HepG2 (cell line): ENCODE measurements around the gene TPST2. TPM values are rescaled to one million over a fixed set of nuclear protein-coding genes. Genes with fewer than 3 reads are reported as not detected.

Experiments used
- ATAC-seq: fragments of 200-7000 bp; cut with Tn5 transposase; 3 replicates; pipeline ENCODE4 v1.9.1; 2020; ENCODE audit warnings: mild to moderate bottlenecking, moderate library complexity
- BruUV-seq: library from RNA; stranded (reverse); fragments of 400-500 nt; replicated peaks from 2 replicates; lab custom pipeline; 2021; lab: Mats Ljungman, UMichigan
- CTCF ChIA-PET: fragments of 300-600 bp; formaldehyde crosslinking; extraction: SDS; loops from one replicate; lab custom pipeline; 2021; ENCODE audit warnings: low total read pairs, inconsistent platforms, low intra/inter-chr PET ratio; lab: Yijun Ruan, JAX
- POLR2A ChIA-PET: fragments of 350-600 bp; sonication (Branson Sonifier 250); formaldehyde crosslinking; loops from one replicate; lab custom pipeline; 2020; ENCODE audit warnings: antibody characterized with exemption, inconsistent platforms; lab: Yijun Ruan, JAX
- DNase-seq: peaks from one replicate; pipeline ENCODE4 v3.0.0-alpha.2; 2015; ENCODE audit warnings: low spot score
- FAIRE-seq: peaks from 3 replicates; lab custom pipeline; 2011; peaks lifted over from hg19 to GRCh38; lab: Jason Lieb, UNC
- H2AFZ ChIP-seq: one replicate; pipeline ENCODE4 v1.6.1; 2011; ENCODE audit warnings: low read length, inconsistent platforms
- H3K27ac ChIP-seq: fragments of 300-600 bp; 3 replicates; pipeline ENCODE4 v1.8.0; 2011; ENCODE audit warnings: mixed run types, mild to moderate bottlenecking, mixed read lengths, low read length, inconsistent platforms; ENCODE audit not compliant: insufficient read depth; ENCODE audit errors: extremely low read length
- H3K27me3 ChIP-seq, 2 experiments: fragments of 200-600 bp in 1 of 2; 2 replicates in 1 of 2; 3 replicates in 1 of 2; pipeline versions ENCODE4 v1.6.0 to v1.8.0; 2011; ENCODE audit warnings: low read length in 2 of 2, mild to moderate bottlenecking in 2 of 2, moderate library complexity in 2 of 2, inconsistent platforms in 1 of 2; ENCODE audit not compliant: insufficient read depth in 2 of 2, control insufficient read depth in 1 of 2
- H3K36me3 ChIP-seq, 2 experiments: fragments of 200-600 bp in 1 of 2; replicated peaks in 1 of 2; 2 replicates in 1 of 2; 3 replicates in 1 of 2; pipeline versions ENCODE4 v1.5.1 to v1.8.0; 2011; ENCODE audit warnings: low read length in 2 of 2, inconsistent platforms in 1 of 2; ENCODE audit not compliant: insufficient read depth in 2 of 2, control insufficient read depth in 1 of 2
- H3K4me1 ChIP-seq: 2 replicates; pipeline ENCODE4 v1.5.1; 2012; ENCODE audit warnings: low read length, inconsistent platforms; ENCODE audit not compliant: insufficient read depth
- H3K4me2 ChIP-seq: 2 replicates; pipeline ENCODE4 v1.6.0; 2011; ENCODE audit warnings: low read depth, low read length, inconsistent platforms
- H3K4me3 ChIP-seq, 3 experiments: fragments of 200-600 bp in 1 of 3; sonication (generic), shearing (Covaris generic) in 1 of 3; replicated peaks in 1 of 3; 2 replicates each; pipeline ENCODE4 v1.5.1; 2011 to 2016; ENCODE audit warnings: low read length in 3 of 3, inconsistent platforms in 2 of 3, low read depth in 2 of 3, mild to moderate bottlenecking in 2 of 3, control low read depth in 1 of 3, mixed read lengths in 1 of 3; ENCODE audit not compliant: insufficient read depth in 1 of 3
- H3K79me2 ChIP-seq: one replicate; pipeline ENCODE4 v1.6.1; 2011; ENCODE audit warnings: low read length, inconsistent platforms; ENCODE audit not compliant: insufficient read depth
- H3K9ac ChIP-seq: 2 replicates; pipeline ENCODE4 v1.6.0; 2011; ENCODE audit warnings: mild to moderate bottlenecking, low read depth, low read length, inconsistent platforms; ENCODE audit not compliant: insufficient read depth
- H3K9me3 ChIP-seq: 2 replicates; pipeline ENCODE4 v1.5.1; 2012; ENCODE audit warnings: mild to moderate bottlenecking, low read length
- H4K20me1 ChIP-seq: 2 replicates; pipeline ENCODE4 v1.6.0; 2011; ENCODE audit warnings: inconsistent platforms, mild to moderate bottlenecking, low read length, moderate library complexity; ENCODE audit not compliant: insufficient read depth
- ARNTL ChIP-seq: sonication (generic); formaldehyde crosslinking; IDR thresholded peaks from 2 replicates; pipeline ENCODE4 v1.4.0; 2020; ENCODE audit warnings: mild to moderate bottlenecking, missing genetic modification reagents
- ELF1 ChIP-seq: sonication (generic); formaldehyde crosslinking; IDR thresholded peaks from 2 replicates; pipeline ENCODE4 v1.4.0; 2020; ENCODE audit warnings: missing genetic modification reagents
- KAT7 ChIP-seq: IDR thresholded peaks from 2 replicates; pipeline ENCODE4 v1.6.1; 2018; ENCODE audit warnings: borderline replicate concordance, missing compliant biosample characterization
- SP4 ChIP-seq: sonication (generic); formaldehyde crosslinking; IDR thresholded peaks from 2 replicates; pipeline ENCODE4 v1.8.1; 2023; ENCODE audit warnings: mild to moderate bottlenecking, missing genetic modification reagents
- TAF1 ChIP-seq: sonication (generic); formaldehyde crosslinking; IDR thresholded peaks from 2 replicates; pipeline ENCODE4 v1.4.0; 2020; ENCODE audit warnings: missing genetic modification reagents
- ZBTB8A ChIP-seq: sonication (generic); formaldehyde crosslinking; IDR thresholded peaks from 2 replicates; pipeline ENCODE4 v1.4.0; 2020; ENCODE audit warnings: mild to moderate bottlenecking, low read depth, missing genetic modification reagents, borderline replicate concordance
- WGBS: methylation state at CpG from one replicate; pipeline ENCODE4 v1.1.6; 2017; ENCODE audit warnings: low lambda C conversion rate; 5-methylcytosine and 5-hydroxymethylcytosine counted together
- in situ Hi-C: cut with HindIII; loops from 2 replicates; pipeline ENCODE4 v1.10.0; 2017; ENCODE audit warnings: low pct_unique_long_range_greater_than_20kb; ENCODE audit not compliant: extremely low pct_ligation_motif_present
- intact Hi-C: fragments of 100-400 bp; cut with micrococcal nuclease; formaldehyde crosslinking; loops from one replicate; pipeline ENCODE4 v1.10.0; 2022; ENCODE audit not compliant: unreplicated experiment
- polyA plus RNA-seq, 8 experiments: library from polyadenylated mRNA; depleted of rRNA in 3 of 8; stranded (reverse) in 7 of 8; unstranded in 1 of 8; fragments of >200 nt; fragmentation: Illumina TruSeq in 4 of 8; extraction: Trizol in 4 of 8; gene quantifications; 2 replicates each; pipeline versions ENCODE4 v1.2.1 to v1.2.3, GENCODE V29; 2011 to 2016; ENCODE audit warnings: low read depth in 4 of 8, missing spikeins in 1 of 8, mixed read lengths in 1 of 8; ENCODE audit not compliant: insufficient read depth in 1 of 8
- total RNA-seq, 5 experiments: library from RNA; depleted of rRNA; stranded (reverse); fragments of >200 nt; fragmentation: Illumina TruSeq; extraction: Trizol; gene quantifications; 2 replicates each; pipeline ENCODE4 v1.2.3, GENCODE V29; 2016; ENCODE audit warnings: low read depth in 1 of 5
- TF ChIP-seq, protein P1 (sequence below): sonication (generic); formaldehyde crosslinking; IDR thresholded peaks from 2 replicates; pipeline ENCODE4 v1.4.0; 2020; ENCODE audit warnings: missing genetic modification reagents
- TF ChIP-seq, protein P2 (sequence below): IDR thresholded peaks from 2 replicates; pipeline ENCODE4 v1.6.1; 2016
- TF ChIP-seq, protein P3 (sequence below): sonication (generic); formaldehyde crosslinking; IDR thresholded peaks from 2 replicates; pipeline ENCODE4 v1.8.0; 2022; ENCODE audit warnings: missing genetic modification reagents, mild to moderate bottlenecking, borderline replicate concordance

TPST2 gene
- total and polyA plus RNA-seq, 2 of the 13 experiments (the other 11 are each of a cell fraction or from before 2014, with no cell fraction given), result 15.2 to 23.8 TPM

DNA sequence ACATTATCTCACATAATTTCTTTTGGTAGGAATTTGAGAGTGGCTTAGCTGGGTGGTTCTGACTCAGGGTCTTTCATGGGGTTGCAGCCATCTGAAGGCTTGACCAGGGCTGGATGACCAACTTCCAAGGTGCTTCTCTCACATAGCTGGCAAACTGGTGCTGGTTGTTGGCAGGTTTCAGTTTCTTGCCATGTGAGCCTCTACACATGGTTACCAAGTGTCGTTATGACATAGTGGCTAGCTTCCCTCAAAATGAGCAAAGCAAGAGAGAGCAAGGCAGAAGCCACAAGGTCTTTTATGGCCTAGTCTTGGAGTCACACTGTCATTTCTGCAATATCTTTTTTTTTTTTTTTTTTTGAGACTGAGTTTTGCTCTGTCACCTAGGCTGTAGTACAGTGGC lies 73.4 kb downstream of the TPST2 start (continued):
- TF ChIP-seq, protein P1, sequence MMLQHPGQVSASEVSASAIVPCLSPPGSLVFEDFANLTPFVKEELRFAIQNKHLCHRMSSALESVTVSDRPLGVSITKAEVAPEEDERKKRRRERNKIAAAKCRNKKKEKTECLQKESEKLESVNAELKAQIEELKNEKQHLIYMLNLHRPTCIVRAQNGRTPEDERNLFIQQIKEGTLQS (CRISPR knock-in tag), result no peak
- no peak for TF ChIP-seq ELF1 (CRISPR knock-in tag)
- TF ChIP-seq, protein P2, sequence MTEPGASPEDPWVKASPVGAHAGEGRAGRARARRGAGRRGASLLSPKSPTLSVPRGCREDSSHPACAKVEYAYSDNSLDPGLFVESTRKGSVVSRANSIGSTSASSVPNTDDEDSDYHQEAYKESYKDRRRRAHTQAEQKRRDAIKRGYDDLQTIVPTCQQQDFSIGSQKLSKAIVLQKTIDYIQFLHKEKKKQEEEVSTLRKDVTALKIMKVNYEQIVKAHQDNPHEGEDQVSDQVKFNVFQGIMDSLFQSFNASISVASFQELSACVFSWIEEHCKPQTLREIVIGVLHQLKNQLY (CRISPR knock-in tag), result no peak
- TF ChIP-seq, all 625 proteins: peak for 0

DNA sequence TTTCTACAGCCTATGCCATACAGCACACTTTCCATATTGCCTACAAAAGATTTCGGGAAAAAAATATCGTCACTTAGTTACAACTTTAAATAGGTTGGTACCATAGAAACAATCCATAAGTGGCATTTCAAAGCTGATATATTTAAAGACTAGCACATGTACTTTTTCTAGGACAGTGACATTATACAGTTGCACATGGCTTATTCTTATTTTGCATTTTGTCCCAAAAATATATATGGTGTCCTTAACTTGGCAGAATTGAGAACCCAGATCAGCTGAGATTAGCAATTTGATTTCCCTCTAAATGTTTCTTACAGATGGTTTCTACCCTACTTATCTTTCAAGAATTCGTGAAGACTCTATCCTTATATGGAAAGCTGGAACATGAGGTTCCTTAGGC lies 74.0 kb downstream of the TPST2 start:
- intact Hi-C loops, result no loop called here
- Histone ChIP-seq H3K9me3 (no peaks in the 10 kb centered on the region), H3K36me3 (no peaks in the 10 kb centered on the region), H3K27me3 (no peaks in the 10 kb centered on the region; a peak in 1 of 5 replicates), H3K4me2 (no peak overlapping the region), H3K79me2 (peaks cover 18% of the 10 kb centered on the region), H4K20me1 (no peaks in the 10 kb centered on the region), H3K4me1 (peaks cover 34% of the 10 kb centered on the region), H3K4me3 (no peak overlapping the region), H3K9ac (no peak overlapping the region), H3K27ac (no peak overlapping the region), H2AFZ (no peak overlapping the region)
- BruUV-seq, result no TSS peak
- no peak for FAIRE-seq
- CTCF ChIA-PET, result no interaction called here
- no peak for DNase-seq
- TF ChIP-seq, protein P3, sequence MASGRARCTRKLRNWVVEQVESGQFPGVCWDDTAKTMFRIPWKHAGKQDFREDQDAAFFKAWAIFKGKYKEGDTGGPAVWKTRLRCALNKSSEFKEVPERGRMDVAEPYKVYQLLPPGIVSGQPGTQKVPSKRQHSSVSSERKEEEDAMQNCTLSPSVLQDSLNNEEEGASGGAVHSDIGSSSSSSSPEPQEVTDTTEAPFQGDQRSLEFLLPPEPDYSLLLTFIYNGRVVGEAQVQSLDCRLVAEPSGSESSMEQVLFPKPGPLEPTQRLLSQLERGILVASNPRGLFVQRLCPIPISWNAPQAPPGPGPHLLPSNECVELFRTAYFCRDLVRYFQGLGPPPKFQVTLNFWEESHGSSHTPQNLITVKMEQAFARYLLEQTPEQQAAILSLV (CRISPR knock-in tag), result no peak
- TF ChIP-seq SP4 (CRISPR knock-in tag), result no peak
- TF ChIP-seq TAF1 (CRISPR knock-in tag), result no peak
- TF ChIP-seq ZBTB8A (CRISPR knock-in tag), result no peak
- TF ChIP-seq ARNTL (CRISPR knock-in tag), result no peak
- TF ChIP-seq KAT7, result no peak
- WGBS, result 97% methylated on average over 3 of the region's 3 CpGs
- ATAC-seq, result no peak
- POLR2A ChIA-PET, result no interaction called here
- in situ Hi-C loops, result no loop called here
